ENCODE data around the gene FAM3B.

GRCh38 chr21:41402796-41403195, 86.2 kb downstream of the FAM3B start:
- TF ChIP-seq POLR2A (IDR thresholded peaks at IDR 0.05) (no peak), CTCF (IDR thresholded peaks at IDR 0.05 in 4 of 5, conservative IDR thresholded peaks at IDR 0.05 in 1 of 5) (no peak)

Measured in gastrocnemius medialis (tissue), 4 donors.